HepG2 (cell line): Measurements from ENCODE around the gene NEURL4.

Experiments
- HNF4A ChIP-seq: sonication (generic); formaldehyde crosslinking; IDR thresholded peaks from 2 replicates; pipeline ENCODE4 v1.4.0; 2020; ENCODE audit warnings: missing genetic modification reagents
- ZNF343 ChIP-seq: sonication (generic); formaldehyde crosslinking; IDR thresholded peaks from 2 replicates; pipeline ENCODE4 v1.4.0; 2020; ENCODE audit warnings: mild to moderate bottlenecking, missing genetic modification reagents
- ZNF724P ChIP-seq: sonication (generic); formaldehyde crosslinking; IDR thresholded peaks from 2 replicates; pipeline ENCODE4 v1.8.0; 2022; ENCODE audit warnings: missing genetic modification reagents, borderline replicate concordance

GRCh38 chr17:7343250-7343649, 14.1 kb upstream of the NEURL4 start:
- TF ChIP-seq HNF4A (no peak), ZNF343 (no peak), ZNF724P (CRISPR knock-in tag) (no peak)
